NOMO-1 treated with dmso at 0.1 percent for 144 hours (cell line): Measurements from ENCODE around the gene PRSS33.

Source experiments
- DNase-seq: peaks from one replicate; lab custom pipeline; 2025; ENCODE audit not compliant: unreplicated experiment; lab: John Stamatoyannopoulos, UW

The PRSS33 gene

GRCh38 chr16:2799859-2800226 lies 12.5 kb upstream of the PRSS33 start:
- no peak for DNase-seq

DNA sequence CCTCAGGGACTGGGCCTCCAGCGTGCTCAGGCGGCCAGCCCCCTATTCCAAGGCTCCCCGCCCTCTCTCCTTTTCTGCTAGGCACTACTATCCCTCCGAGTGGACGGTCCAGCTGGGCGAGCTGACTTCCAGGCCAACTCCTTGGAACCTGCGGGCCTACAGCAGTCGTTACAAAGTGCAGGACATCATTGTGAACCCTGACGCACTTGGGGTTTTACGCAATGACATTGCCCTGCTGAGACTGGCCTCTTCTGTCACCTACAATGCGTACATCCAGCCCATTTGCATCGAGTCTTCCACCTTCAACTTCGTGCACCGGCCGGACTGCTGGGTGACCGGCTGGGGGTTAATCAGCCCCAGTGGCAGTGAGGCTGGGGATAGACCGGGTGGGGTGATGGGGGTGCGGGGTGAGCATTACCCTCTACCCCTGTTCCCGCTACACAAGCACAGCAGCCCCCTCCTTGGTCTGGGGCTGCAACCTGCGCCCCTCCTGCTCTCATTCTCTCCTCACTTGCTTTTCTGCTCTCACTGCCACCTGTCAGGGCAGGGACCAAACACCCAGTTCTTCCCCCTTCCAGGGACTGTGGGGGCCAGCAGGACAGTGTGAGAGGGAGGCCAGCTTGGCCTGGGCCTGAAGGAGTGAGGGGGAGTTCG lies 12.0 kb upstream of the PRSS33 start:
- DNase-seq: no peak

DNA sequence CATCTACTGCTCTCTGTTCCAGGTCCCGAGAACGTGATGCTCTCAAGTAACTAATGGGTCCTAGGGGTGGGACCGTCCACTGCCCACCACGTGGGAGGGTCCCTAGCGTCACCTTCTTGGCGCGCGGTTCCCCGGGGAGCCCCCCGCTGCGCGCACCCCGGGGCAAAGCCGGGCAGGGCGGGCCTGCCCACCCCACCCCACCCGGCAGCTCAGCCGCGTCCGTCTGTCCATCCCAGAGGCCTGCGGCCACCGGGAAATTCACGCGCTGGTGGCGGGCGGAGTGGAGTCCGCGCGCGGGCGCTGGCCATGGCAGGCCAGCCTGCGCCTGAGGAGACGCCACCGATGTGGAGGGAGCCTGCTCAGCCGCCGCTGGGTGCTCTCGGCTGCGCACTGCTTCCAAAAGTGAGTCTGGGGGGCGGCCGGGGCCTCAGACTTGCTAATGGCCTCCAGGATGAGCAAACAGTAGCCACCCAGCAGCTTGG lies 11.4 kb upstream of the PRSS33 start:
- no peak for DNase-seq

GRCh38 chr16:2795395-2796143 lies 8.2 kb upstream of the PRSS33 start:
- DNase-seq: peak; percentile 73

DNA sequence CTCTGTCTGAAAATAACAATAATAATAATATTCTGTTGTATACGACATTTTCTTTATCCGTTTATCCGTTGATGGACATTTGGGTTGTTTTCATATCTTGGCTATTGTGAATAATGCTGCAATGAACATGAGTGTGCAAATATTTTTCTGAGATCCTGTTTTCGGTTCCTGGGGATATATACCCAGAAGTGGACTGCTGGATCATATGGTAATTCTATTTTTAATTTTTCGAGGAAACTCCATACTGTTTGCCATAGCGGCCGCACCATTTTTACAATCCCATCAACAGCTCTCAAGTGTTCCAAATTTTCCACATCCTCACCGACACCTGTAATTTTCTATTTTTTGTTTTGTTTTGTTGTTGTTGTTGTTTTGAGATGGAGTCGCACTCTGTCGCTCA lies 5.6 kb upstream of the PRSS33 start:
- DNase-seq: no peak

- DNase-seq: no peak
These were observed 3.8 kb upstream of the PRSS33 start for GRCh38 chr16:2791174-2791573.

GRCh38 chr16:2790631-2791030 lies 3.3 kb upstream of the PRSS33 start:
- DNase-seq: no peak

- DNase-seq: no peak
These were observed 601 bp upstream of the PRSS33 start for GRCh38 chr16:2787961-2788360.

DNA sequence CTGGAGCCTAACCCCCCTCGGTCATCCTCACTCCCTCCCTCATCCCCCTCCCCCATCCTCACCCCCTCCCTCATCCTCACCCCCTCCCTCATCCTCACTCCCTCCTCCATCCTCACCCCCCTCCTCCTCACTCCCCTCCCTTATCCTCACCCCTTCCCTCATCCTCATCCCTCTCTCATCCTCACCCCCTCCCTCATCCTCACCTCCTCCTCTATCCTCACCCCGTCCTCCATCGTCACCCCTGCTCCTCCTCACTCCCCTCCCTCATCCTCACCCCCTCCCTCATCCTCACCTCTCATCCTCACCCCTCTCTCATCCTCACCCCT lies 571 bp downstream of the PRSS33 start:
- no peak for DNase-seq

DNA sequence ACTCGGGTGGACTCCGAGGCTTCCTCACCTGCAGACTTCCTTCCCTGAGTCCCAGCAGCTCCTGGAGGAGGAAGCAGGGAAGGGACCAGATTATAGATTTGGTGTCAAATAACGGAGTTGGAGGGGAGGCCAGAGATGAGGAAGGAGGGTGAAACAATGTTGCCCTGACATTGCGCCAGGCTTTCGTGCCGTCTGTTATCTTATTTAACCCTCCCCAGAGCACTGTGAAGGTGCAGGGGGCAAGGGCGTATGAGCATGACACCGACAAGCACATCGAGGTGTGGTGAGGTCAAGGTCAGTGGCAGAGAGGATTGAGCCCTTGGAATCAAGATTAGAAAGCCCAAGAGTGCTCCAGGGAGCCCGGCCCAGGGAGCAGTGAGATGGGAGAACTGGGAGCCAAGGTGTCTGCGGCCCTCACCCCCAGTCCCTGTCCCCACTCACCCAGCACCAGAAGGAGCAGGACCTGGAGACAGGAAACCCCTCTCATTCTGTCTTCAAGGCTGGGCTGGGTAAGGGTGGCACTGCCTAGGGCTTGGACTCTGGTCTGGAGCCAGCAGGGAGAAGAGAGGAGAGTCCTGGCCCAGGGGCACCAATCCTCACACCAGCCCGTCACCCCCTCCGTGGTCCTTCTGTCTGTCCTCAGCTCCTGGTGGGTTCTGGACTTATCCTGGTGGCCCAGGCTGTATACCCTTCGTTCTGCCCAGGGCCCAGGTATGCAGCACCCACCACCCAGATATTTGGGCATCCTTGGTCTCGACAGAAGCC lies 1.1 kb downstream of the PRSS33 start:
- DNase-seq: no peak

DNA sequence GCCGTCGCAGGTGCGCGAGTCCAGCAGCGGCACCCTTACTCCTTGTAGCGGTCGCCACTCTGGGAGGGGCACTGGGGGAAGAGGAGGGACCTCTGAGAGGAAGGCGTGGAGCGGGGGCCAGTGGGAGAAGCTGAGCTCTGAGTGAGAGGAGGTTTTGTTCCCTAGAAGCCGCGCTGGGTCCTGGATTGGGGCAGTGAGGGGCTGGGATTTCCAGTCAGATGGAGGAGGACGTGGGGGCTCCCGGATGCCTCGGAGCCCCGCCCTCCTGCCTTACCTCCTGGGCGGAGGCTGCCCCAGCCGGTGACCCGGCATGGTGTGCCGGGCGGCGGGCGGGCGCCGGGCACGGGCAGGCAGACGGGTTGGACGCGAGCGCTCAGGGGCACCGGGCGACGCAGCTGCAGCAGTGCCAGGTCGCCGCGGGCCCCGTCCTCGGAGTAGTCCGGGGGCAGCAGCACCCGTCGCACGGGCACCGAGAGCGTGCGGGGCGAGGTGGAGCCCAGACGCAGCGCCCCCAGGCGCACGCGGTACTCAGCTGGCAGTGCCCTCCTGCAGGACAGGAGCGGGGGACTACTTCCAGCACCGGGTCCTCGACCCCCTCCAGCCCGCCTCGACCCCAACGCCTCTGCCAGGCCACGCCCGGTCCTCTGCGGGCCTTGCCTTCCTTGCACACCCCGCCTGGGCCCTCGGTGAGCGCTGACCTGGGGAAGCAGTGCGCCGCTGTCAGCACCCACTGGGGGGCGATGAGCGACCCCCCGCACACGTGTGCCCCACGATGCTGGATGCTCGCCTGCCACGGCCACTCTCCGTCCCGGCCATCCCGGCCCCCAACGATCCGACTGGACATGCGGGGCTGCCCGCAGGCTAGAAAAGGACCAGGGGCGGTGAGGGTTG lies 2.0 kb downstream of the PRSS33 start:
- no peak for DNase-seq

GRCh38 chr16:2784358-2785100 lies 2.8 kb downstream of the PRSS33 start:
- DNase-seq: no peak

DNA sequence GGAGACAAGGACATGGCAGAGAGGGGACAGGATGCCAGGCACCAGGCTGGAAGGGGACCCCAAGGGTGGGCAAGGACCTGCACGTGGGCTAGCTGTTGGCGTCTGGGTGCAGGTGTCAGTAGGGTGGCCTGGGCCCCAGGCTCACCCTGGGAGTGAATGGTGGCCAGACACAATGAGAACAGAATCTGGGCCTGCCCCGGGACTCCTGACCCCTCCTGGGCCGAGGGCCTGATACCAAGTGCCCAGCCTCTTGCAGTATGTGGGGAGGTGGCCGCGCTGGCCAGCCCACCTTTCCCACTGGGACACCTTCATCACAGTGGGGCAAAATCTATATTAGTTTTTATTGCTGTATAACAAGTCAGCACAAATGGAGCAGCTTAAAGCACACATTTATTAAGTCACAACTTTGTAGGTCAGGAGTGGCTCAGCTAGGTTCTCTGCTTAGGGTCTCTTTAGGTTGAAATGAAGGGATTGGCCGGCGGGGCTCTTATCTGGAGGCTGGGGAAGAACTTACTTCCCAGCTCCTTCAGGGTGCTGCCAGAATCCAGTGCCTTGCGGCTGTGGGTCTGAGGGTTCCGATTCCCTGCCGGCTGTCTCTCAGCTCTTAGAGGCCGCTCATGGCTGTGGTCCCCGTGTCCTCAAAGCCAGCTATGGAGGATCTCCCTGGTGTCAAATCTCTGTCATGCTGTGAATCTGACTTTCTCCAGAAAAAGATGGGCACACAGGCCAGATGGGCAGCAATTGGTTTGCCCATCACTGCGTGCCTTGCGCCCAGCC lies 3.6 kb downstream of the PRSS33 start:
- no peak for DNase-seq

GRCh38 chr16:2782583-2783351 lies 4.6 kb downstream of the PRSS33 start:
- no peak for DNase-seq

GRCh38 chr16:2779978-2780898 lies 7.1 kb downstream of the PRSS33 start:
- DNase-seq: no peak

- DNase-seq: no peak
These were observed 8.0 kb downstream of the PRSS33 start for GRCh38 chr16:2779151-2779920.

DNA sequence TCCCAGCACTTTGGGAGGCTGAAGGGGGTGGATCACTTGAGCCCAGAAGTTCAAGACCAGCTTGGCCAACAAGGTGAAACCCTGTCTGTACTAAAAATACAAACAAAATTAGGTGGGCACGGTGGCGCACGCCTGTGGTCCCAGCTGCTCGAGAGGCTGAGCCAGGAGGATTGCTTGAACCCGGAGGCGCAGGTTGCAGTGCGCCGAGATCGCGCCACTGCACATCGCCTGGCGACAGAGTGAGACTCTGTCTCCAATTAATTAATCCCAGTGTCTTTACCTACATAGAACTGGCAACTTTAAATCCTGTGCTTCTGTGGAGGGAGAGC lies 8.8 kb downstream of the PRSS33 start:
- no peak for DNase-seq
